Measurements from ENCODE around the gene LSS.

LSS gene

DNA sequence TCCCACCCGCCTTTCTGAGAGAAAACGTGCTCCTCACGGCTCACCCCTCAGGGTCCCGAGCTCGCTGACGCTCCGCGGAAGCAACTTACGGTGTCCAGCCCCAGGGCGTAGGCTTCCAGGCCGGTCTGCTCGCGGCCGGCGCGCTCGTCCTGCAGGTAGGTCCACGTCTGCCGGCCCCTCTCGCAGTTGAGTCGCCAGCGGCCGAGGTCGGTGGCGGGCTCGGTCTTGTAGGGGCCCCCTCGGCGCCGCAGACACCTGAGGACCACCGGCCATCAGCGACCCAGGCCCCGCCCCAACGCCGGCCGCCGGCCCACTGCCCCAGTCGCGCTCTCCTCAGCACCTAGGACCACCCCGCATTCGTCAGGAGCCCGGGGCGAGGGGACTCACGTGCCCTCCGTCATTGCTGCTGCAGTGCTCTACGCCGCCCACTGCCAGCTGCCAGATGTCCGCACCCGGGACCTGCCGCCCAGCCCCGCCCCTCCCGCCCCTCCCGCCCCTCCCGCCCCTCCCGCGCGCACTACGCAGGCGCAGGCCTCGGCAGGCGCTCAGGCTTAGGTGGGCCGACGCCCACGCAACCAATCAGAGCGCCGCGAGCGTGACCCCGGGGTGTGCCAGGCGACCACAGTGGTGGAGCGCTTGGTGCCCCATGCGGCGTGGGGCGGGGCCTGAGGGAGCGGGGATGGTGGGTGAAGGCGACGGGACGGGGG, at the start of gene LSS:
TSS of gene LSS (minus strand) at position 430 of the 707 bp plus-strand sequence. CDS start at position 401, 29 bp downstream.
- DNase-seq, result peak; percentile 97

DNA sequence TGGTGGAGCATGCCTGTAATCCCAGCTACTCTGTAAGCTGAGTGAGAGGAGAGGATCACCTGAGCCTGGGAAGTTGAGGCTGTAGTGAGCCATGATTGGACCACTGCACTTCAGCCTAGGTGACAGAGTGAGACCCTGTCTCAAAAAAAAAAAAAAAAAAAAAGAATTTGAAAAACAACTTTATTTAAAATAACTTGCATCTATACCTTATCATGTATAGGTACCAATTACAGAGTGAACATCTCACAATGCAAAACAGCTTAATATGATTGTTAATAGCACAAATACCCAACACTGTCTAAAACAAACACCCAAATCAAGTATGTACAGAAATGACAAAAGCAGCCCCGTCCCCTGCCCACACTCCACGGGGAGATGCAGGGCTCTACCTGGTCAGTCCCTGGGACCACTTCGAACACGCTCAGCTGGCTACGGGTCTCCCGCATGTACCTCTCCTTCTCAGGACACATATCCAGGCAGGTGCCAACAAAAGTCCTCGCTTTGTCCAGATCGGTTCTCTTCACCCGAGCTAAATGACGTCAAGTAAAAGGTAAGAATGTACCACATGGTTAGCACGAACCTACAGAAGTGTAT, 46.3 kb upstream of the LSS start:
- DNase-seq, result no peak

DNA sequence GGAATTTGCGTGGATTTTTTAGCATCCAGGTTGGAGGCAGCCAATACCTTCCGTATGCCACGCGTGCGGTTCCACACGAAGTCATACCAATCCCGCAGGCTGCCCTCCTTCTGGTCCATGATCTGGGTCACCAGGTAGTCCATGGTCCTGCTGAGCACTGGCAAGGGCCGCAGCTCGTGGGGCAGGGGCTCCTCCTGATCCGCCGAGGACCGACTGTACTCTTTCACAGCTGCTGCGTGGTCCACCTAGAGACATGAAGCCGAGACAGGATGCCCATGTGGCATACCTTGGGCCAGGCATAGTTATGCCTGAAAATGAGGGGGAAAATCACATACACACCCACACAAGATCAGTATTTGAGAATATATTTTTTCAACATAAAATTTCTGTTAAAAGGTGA, 44.8 kb upstream of the LSS start:
- DNase-seq, result no peak

DNA sequence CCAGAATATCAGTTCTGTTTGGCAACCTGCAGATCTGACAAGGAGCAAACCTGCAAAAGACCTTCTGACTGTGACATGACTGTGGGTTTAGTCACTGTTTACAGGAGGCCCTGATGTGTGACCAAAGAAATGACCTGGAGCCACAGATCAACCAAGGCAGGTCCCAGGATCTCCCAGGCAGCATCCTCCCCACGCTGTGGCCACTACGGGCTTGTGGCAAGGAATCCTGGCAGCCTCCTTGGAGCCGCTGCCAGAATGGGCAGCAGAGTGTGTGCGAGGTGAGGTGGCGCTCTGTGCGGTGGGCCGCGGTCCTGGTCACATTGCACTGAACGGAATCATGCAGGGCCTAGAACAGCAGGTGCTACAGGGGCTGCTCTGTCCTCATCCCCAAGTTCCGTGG, 40.9 kb upstream of the LSS start:
- DNase-seq, result no peak

DNA sequence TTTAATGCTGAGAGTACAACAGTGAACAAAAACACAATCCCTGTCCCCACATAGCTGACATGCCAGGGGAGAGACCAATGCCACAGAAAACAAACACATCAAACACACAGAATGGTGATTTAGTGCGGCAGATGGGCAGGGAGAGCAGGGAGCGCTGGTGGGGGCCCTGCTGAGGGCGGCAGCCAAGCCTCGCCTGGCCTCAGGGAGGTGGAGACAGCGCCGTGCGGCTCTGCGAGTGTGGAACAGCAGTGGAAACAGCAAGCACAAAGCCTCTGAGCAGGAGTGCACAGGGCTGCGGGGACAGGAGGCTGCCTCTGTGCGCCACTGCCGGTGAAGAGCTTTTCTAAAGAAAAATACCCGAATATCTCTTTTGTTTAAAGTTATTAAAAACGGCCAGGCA, 39.8 kb upstream of the LSS start:
- DNase-seq, result no peak

DNA sequence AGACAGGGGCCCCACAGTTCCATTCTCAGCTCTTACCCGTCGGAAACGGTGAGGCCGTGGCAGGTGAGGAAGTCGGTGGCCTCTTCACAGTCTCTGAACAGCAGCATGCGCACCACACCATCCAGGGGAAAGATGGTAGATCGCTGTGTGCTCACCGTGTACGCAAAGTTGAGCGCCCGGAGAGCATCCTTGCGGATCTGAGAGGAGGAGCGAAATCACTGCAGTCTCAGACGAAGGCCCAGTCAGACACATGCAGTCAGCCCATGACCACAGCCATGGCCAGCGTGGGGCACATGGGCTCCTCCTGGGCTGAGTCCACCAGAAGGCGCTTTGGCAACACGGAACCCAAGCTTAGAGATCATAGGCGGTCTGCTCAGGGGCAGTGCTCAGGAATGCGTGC, 38.4 kb upstream of the LSS start:
- DNase-seq, result no peak

DNA sequence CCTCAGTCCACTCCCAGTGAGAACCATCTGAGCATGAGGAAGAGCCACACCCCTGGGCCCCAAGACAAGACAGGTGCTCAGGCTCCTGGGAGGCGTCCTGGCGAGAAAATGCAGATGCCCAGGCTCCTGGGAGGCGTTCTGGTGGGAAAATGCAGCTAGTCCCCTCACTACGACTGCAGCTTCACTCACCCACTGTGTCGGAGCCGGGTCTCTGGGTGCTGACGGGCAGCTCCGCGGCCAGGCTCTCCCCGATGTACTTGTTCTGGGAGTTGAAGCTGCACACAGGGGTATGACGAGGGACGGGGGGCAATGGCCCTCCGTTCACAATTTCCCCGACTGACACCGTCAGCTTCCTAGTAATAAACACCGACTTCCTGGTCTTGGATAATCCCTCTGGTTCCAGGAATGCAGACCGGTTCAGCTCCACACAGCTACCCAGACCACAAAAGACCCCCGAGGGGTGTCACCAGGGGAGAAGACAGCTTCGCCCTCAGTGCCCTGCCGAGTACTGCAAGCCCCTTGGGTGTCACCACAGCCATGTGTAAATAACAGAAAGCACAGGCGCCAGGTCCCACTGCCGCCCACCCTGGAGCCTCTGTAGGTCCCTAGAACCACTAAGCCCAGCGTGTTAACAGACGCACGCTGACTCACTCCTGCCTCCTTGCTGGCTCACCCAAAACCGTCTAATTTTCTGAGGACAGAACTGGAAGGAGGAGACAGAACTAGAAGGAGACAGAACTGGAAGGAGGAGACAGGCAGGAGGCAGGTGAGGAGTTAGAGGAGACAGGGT, 37.4 kb upstream of the LSS start:
- DNase-seq, result no peak

DNA sequence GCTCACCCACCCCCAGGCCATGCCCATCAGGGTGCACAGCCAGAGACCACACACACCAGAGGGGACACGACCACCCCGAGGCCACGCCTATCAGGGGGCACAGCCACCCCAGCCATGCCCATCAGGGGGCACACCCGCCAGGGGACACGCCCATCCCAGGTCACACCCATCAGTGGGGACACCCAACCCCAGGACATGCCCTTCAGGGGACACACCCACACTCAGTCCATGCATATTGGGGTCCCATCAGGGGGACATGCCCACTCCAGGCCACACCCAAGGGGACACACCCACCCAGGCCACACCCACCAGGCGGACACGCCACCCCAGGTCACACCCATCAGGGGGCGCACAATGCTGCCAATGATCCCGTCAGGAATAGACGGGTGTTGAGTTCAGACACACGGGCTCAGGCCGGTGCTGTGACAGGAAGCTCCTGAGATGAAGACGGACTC, 36.1 kb upstream of the LSS start:
- DNase-seq, result no peak

DNA sequence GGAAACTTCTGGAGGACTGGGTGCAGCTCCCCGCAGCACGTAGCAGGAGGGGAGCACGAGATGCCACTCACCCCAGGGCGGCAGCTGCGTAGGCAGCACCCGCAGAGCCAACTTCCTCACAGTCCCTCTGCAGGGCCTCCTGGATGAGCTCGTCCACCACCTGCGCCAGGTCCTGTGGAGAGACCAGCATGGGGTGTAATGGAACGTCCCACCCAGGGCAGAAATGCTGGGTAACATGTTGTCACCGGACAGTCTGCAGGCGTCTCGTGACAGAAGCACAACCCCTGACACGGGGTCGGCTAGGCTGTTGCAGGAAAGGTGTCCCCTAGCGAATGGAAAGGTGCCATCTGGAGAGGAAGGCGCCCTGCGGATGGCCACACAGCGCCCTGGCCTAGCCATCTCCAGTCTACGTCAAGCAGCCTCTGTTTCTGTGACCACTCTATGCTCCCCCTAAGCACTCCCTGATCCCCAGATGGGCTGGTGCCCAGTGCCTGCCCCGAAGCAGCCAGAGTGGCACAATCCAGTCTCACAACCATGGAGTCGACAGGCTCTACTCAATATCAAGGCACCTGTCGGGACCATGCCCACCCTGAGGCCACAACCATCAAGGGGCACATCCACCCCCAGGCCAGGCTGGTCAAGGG, 35.6 kb upstream of the LSS start:
- no peak for DNase-seq

DNA sequence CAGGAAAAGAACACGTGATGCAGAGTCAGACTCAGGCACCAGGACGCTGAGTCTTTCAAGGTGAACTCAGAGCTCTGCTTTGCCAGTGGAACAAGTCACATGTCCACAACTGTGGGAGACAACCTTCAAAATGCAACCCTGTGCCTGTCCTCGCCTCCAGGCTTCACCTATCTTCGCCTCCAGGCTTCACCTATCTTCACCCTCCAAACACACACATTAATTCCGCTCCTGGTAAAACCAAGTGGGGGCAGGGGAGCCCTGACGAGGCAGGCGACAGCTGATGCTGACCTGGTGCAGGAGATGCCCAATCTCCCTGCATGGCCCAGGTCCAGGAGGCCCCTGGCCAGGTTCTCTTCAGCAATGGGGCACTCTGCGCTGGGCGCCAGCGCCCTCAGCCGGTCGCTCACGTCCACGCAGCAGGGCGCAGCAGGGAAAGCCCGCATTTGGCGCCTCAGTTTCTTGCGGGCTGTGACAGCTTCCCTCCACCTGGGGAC, 28.0 kb upstream of the LSS start:
- no peak for DNase-seq

DNA sequence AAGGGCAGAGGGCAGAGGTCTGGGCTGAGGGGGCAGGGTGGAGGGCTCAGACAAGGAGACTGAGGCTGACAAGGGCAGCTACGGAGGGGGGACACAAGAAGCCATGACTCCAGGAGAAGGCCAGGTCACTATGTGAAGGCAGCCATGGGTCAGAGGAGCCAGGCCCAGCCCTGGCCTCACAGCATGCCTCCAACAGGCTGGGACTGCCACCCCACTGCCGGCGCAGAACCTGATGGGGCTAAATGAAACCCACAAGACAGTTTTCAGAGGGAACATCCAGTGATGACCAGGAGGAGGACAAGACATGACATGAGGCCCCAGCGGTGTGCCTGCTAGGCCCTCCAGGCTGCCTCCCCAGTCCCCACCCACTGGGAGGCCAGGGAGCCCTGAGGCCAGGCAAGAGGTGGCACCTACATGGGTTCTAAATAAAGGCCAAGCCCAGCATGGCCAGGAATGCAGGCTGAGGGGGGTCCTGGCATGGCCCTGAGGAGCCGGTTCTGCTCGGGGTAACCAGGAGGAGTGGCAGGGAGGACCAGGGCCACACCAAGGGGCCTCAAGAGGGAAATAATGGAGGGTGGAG, 27.3 kb upstream of the LSS start:
- DNase-seq, result no peak

DNA sequence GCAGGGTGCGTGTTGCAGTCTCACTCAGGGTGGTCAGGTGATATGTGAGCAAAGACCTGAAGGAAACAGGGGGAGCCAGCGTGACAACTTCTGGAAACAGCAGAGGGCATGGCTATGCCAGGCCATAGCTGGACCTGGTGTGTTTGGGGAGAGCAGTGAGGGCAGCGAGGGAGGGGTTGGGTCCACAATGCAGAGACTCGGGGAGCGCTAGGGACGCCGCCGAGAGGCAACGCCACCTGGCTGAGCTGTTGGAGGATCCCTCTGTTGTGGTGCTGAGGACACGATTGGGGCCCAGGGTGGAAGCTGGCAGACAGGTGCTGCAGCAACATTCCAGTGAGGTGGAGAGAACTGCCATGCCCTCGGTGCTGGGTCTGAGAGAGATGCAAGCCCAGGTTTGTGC, 26.6 kb upstream of the LSS start:
- no peak for DNase-seq

DNA sequence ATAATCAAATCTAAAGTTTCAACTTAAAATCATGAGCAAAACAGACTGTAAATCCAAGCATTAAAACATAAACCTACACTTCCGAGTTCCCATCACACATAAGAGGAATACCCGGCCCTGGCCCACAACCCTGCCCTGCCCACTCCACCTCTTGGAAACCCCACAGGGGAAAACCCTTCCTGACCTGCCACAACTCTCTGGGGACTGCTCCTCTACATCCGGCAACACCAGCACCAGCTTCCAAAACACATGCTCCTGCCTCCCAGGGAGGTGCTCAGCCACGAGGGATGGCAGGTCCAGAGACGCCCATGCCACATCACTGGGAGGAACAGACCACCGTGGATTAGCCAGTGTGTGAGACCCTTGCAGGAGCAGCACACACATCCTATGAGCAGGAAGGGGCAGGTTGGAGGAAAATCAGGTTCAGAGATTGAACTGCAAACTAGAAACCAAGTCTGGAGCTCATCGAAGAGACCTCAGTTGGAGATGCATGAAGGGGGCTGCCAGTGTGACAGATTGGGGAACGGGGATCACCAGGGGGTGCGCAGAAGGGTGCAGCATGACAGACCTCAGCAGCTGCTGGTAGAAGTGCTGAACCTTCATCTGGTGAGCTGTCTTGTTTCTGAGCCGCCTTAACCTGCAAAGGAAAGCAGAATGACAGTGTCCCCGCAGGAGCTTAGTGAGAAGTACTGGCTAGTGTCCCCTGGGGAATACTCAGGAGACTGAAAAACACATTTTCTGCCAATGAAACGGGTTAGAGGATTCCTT, 25.8 kb upstream of the LSS start:
- no peak for DNase-seq

DNA sequence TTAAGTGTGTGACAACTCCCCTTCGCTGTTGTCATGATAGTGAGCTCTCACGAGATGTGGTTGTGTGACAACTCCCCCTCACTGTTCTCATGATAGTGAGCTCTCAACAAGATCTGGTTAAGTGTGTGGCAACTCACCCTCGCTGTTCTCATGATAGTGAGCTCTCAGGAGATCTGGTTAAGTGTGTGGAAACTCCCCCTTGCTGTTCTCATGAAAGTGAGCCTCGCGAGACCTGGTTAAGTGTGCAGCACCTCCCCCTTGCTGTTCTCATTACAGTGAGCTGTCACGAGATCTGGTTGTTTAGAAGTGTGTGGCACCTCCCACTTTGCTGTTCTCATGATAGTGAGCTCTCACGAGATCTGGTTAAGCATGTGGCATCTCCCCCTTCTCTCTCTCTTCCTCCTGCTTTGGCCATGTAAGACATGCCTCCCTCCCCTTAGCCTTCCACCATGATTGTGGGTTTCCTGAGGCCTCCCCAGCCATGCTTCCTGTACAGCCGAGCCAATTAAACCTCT, 25.1 kb upstream of the LSS start:
- DNase-seq, result peak; percentile 8

DNA sequence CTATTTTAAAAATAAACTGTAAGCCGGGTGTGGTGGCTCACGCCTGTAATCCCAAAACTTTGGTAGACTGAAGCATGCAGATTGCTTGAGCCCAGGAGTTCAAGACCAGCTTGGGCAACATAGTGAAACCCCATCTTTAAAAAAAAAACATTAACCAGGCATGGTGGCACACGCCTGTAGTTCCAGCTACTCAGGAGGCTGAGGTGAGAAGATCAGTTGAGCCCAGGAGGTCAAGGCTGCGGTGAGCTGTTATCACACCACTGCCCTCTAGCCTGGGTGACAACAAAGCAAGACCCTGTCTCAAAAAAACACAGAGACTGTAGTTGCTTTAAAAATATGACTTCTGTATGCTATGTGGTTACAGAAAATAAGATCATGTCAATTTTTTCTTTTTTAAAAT, 24.3 kb upstream of the LSS start:
- DNase-seq, result no peak

DNA sequence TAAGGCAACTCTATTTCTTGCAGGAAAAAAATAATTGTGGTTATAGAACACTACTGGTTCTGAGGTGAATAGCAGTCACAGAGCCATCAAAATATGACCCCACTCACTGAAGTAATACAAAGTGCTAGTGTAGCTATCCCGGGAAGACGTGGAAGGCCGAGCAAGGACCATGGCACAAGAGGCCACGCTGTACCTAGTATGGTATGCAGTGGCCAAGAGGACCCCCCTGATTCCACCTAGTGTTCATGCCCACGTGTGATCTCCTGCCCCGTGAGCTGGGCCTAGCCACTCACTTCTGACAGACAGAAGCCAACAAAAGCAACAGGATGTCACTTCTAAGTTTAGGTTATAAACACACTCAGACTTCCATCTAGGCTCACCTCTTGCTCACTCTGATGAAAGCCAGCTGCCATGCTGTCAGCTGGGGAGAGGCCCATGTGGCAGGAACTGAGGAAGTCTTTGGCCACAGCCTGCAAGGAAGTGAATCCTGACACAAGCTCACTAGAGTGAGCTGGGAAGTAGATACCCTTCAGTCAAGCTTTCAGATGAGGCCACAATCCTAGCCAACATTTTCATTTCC, 21.7 kb upstream of the LSS start:
- DNase-seq, result no peak

DNA sequence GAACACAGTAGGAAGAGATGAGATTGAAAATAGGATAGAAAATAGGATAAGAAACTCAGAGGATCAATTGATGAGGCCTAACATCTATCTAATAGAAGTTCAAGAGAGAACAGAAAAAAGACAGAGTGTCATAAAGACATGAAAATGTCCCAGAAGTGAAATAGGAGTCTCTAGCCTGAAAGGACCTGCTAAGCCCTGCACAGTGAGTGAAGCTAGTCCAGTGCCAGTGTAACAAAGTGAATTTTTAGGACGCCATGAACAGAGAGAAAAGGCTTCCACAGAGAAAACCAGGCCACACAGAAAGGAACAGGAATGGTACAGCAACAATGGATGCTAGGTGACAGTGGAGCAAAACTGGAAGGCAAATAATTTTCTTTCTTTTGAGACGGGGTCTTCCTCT, 20.3 kb upstream of the LSS start:
- DNase-seq, result no peak

DNA sequence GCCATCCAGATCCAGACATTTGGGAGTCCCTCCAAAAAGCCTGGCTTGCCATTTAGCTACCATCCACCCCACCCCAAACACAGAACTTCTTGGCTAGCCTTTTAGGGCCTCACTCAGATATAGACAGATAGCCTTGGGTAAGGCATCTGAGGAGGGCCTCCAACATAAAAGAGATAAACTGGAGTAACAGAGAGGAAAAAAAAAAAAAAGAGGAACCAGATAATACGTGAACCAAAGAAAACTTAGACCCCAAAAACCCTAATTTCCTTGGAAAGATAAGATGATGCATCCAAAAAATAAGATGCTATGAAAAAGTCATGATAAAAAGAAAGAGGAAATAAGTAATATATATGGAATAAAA, 19.8 kb upstream of the LSS start:
- no peak for DNase-seq

DNA sequence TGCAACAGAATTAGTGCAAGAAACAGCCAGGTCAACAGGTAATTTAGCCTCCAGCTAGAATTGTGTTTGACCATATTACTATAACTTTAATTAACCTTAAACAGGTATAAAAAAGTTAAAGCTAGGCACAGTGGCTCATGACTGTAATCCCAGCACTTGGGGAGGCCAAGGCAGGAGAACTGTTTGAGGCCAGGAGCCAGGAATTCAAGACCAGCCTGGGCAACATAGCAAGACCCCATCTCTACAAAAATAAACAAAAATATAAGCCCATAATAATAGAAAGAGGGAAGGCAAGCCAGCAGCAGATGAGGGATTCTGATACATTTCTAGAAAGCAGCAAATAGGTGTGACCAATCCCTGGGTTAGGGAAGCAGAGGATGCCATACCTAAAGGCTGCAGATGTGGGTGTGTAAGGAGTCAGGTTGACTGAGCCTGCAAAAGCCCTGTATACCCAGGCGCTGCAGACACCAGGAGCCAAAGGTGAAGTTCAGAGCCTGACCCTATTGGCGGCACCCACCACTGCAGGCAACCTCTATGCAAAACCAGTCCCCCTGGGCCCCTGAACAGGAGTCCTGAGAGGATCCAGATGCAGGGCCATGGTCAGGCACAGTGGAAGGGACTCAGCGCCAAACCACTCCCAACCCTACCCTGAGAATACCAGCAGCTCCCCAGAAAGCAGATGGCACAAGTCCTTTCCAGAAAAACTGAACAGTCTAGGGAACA, 19.3 kb upstream of the LSS start:
- DNase-seq, result no peak

DNA sequence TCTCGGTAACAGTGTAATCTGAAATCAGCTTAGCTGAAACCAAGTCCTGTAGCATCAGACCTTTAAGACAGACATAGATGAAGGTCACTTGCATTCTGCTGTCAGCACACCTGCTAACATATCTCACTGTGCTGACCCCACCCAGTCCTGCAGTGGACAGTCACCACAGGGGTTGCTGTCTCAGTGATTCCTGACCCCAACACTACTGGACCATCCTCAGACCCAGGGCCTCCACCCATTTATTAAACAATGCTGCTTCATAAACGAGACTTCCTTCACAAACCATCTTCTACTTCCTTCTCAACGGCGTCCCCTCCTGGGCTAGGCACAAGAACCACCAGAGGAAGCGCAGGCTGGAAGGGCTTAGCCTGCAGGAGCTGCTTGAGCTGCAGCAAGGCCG, 17.8 kb upstream of the LSS start:
- DNase-seq, result no peak

Measured in activated effector memory CD4-positive, alpha-beta T cell treated with Interleukin-2 at 50 U/mL for 16 hours (primary cell).